Measurements from ENCODE around the gene WFDC2.
"Not testable (repeated sequence)": the region's sequence is repeated elsewhere in the genome, so short reads cannot be mapped to it uniquely, and the experiment has no call there.

The WFDC2 gene

GRCh38 chr20:45470262-45470931, 844 bp downstream of the WFDC2 start:
- no peaks in the 10 kb centered on the region for H3K9me3 ChIP-seq (ENCODE audit: insufficient read depth, low read length, severe bottlenecking)
- no peak overlapping the region for H3K9ac ChIP-seq (ENCODE audit: low read depth, low read length)
- H3K27ac ChIP-seq (ENCODE audit: low read length) = no peak overlapping the region
- no peak for DNase-seq
- no peaks in the 10 kb centered on the region for H3K79me2 ChIP-seq (ENCODE audit: insufficient read depth, low read length)
- no peak overlapping the region for H3K4me2 ChIP-seq (ENCODE audit: insufficient read depth, low read length)
- H3K4me3 ChIP-seq (ENCODE audit: low read depth in 1 of 2, low read length in 2 of 2) = no peak overlapping the region
- no peaks in the 10 kb centered on the region for H3K4me1 ChIP-seq (ENCODE audit: insufficient read depth, low read length)
- H2AFZ ChIP-seq (ENCODE audit: low read depth, low read length) = no peak overlapping the region
- no peaks in the 10 kb centered on the region for H3K36me3 ChIP-seq (ENCODE audit: insufficient read depth, low read length)
- H4K20me1 ChIP-seq (ENCODE audit: insufficient read depth, low read length) = no peaks in the 10 kb centered on the region
- H3K27me3 ChIP-seq (ENCODE audit: insufficient read depth, low read length, poor library complexity) = peaks cover 17% of the 10 kb centered on the region
- ATAC-seq (ENCODE audit: insufficient read depth, low read depth) = no peak
- no peak for TF ChIP-seq EZH2 (IDR thresholded peaks at IDR 0.05; ENCODE audit: borderline replicate concordance, low read depth, low read length, severe bottlenecking)
- TF ChIP-seq, protein P1, sequence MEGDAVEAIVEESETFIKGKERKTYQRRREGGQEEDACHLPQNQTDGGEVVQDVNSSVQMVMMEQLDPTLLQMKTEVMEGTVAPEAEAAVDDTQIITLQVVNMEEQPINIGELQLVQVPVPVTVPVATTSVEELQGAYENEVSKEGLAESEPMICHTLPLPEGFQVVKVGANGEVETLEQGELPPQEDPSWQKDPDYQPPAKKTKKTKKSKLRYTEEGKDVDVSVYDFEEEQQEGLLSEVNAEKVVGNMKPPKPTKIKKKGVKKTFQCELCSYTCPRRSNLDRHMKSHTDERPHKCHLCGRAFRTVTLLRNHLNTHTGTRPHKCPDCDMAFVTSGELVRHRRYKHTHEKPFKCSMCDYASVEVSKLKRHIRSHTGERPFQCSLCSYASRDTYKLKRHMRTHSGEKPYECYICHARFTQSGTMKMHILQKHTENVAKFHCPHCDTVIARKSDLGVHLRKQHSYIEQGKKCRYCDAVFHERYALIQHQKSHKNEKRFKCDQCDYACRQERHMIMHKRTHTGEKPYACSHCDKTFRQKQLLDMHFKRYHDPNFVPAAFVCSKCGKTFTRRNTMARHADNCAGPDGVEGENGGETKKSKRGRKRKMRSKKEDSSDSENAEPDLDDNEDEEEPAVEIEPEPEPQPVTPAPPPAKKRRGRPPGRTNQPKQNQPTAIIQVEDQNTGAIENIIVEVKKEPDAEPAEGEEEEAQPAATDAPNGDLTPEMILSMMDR (IDR thresholded peaks at IDR 0.05; ENCODE audit: borderline replicate concordance, extremely low read depth, low read length, poor library complexity, severe bottlenecking) = no peak

- H3K4me3 ChIP-seq (ENCODE audit: low read depth in 1 of 2, low read length in 2 of 2) = no peak overlapping the region
- no peaks in the 10 kb centered on the region for H3K9me3 ChIP-seq (ENCODE audit: insufficient read depth, low read length, severe bottlenecking)
- no peak overlapping the region for H2AFZ ChIP-seq (ENCODE audit: low read depth, low read length)
- ATAC-seq (ENCODE audit: insufficient read depth, low read depth) = no peak
- H3K4me1 ChIP-seq (ENCODE audit: insufficient read depth, low read length) = no peaks in the 10 kb centered on the region
- no peak for DNase-seq
- peaks cover 13% of the 10 kb centered on the region for H3K27me3 ChIP-seq (ENCODE audit: insufficient read depth, low read length, poor library complexity)
- H3K79me2 ChIP-seq (ENCODE audit: insufficient read depth, low read length) = no peaks in the 10 kb centered on the region
- no peaks in the 10 kb centered on the region for H4K20me1 ChIP-seq (ENCODE audit: insufficient read depth, low read length)
- TF ChIP-seq, protein P1 (IDR thresholded peaks at IDR 0.05; ENCODE audit: borderline replicate concordance, extremely low read depth, low read length, poor library complexity, severe bottlenecking) = no peak
- TF ChIP-seq EZH2 (IDR thresholded peaks at IDR 0.05; ENCODE audit: borderline replicate concordance, low read depth, low read length, severe bottlenecking) = no peak
- H3K27ac ChIP-seq (ENCODE audit: low read length) = no peak overlapping the region
- no peaks in the 10 kb centered on the region for H3K36me3 ChIP-seq (ENCODE audit: insufficient read depth, low read length)
- no peak overlapping the region for H3K9ac ChIP-seq (ENCODE audit: low read depth, low read length)
- no peak overlapping the region for H3K4me2 ChIP-seq (ENCODE audit: insufficient read depth, low read length)
Measured at GRCh38 chr20:45470937-45471336, 1.4 kb downstream of the WFDC2 start.

DNA sequence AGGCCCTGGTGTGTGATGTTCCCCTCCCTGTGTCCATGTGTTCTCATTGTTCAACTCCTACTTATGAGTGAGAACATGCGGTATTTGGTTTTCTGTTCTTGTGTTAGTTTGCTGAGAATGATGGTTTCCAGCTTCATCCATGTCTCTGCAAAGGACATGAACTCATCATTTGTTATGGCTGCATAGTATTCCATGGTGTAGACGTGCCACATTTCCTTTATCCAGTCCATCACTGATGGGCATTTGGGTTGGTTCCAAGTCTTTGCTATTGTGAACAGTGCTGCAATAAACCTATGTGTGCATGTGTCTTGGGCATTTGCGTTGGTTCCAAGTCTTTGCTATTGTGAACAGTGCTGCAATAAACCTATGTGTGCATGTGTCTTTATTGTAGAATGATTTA, 2.7 kb downstream of the WFDC2 start:
- not testable (repeated sequence) for H3K27ac ChIP-seq (ENCODE audit: low read length); H3K36me3 ChIP-seq (ENCODE audit: insufficient read depth, low read length); H3K4me3 ChIP-seq (ENCODE audit: low read depth in 1 of 2, low read length in 2 of 2); ATAC-seq (ENCODE audit: insufficient read depth, low read depth); H3K4me2 ChIP-seq (ENCODE audit: insufficient read depth, low read length); DNase-seq; H3K9ac ChIP-seq (ENCODE audit: low read depth, low read length); H3K9me3 ChIP-seq (ENCODE audit: insufficient read depth, low read length, severe bottlenecking); H3K79me2 ChIP-seq (ENCODE audit: insufficient read depth, low read length); H3K4me1 ChIP-seq (ENCODE audit: insufficient read depth, low read length); H2AFZ ChIP-seq (ENCODE audit: low read depth, low read length); H3K27me3 ChIP-seq (ENCODE audit: insufficient read depth, low read length, poor library complexity); H4K20me1 ChIP-seq (ENCODE audit: insufficient read depth, low read length)

DNA sequence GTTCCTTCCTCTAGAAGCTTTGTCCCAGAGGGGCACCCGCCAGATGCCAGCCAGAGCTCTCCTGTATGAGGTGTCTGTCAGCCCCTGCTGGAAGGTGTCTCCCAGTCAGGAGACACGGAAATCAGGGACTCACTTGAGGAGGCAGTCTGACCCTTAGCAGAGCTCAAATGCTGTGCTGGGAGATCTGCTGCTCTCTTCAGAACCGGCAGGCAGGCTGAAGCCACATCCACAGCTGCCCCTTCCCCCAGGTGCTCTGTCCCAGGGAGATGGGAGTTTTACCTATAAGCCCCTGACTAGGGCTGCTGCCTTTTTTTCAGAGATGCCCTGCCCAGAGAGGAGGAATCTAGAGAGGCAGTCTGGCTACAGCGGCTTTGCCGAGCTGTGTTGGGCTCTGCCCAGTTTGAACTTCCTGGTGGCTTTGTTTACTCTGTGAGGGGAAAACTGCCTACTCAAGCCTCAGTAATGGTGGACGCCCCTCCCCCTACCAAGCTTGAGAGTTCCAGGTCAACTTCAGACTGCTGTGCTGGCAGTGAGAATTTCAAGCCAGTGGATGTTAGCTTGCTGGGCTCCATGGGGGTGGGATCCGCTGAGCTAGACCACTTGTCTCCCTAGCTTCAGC, 8.1 kb downstream of the WFDC2 start:
- not testable (repeated sequence) for H3K4me1 ChIP-seq (ENCODE audit: insufficient read depth, low read length); H3K27me3 ChIP-seq (ENCODE audit: insufficient read depth, low read length, poor library complexity); H3K79me2 ChIP-seq (ENCODE audit: insufficient read depth, low read length); H3K27ac ChIP-seq (ENCODE audit: low read length); H3K4me3 ChIP-seq (ENCODE audit: low read depth in 1 of 2, low read length in 2 of 2); H3K36me3 ChIP-seq (ENCODE audit: insufficient read depth, low read length); H2AFZ ChIP-seq (ENCODE audit: low read depth, low read length); H4K20me1 ChIP-seq (ENCODE audit: insufficient read depth, low read length); H3K9me3 ChIP-seq (ENCODE audit: insufficient read depth, low read length, severe bottlenecking); H3K4me2 ChIP-seq (ENCODE audit: insufficient read depth, low read length); DNase-seq; H3K9ac ChIP-seq (ENCODE audit: low read depth, low read length); ATAC-seq (ENCODE audit: insufficient read depth, low read depth)

All from DND-41 (cell line).